ENCODE measurements around the gene HOMER3.

DNA sequence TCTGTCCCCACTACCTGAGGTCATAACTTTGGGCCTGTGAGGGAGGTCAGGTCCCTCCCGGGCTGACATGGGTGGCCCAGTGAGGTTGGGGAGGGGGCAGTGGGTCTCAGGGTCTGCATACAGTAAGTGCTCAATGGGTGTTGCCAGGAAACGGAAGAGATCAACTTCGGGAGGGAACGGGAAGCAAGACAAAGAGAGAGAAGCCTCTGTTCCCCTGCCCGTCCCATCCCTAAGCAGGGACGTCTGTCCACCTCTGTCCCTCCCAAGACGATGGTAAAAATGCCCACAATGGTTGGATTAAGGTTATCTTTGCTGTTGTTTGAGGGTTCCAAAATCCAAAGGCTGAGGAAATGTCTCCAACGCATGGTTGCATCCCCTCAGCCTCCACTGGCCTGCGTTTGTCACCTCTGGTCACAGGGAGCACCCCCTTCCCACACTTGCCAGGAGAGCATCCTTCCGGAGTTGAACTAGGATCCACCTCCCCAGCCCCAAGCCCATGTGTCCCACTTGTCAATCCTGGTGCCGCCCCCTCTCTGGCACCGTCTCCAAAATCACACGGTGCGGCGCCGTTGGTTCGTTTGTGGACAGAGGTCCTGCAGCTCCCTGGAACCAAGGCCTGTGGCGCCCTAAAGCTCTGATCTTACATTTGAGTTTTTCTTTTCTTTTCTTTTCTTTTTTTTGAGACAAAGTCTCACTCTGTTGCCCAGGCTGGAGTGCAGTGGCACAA lies 774 bp upstream of the HOMER3 start:
- TF ChIP-seq POLR2A (IDR thresholded peaks at IDR 0.05), result no peak
- TF ChIP-seq, protein P1, sequence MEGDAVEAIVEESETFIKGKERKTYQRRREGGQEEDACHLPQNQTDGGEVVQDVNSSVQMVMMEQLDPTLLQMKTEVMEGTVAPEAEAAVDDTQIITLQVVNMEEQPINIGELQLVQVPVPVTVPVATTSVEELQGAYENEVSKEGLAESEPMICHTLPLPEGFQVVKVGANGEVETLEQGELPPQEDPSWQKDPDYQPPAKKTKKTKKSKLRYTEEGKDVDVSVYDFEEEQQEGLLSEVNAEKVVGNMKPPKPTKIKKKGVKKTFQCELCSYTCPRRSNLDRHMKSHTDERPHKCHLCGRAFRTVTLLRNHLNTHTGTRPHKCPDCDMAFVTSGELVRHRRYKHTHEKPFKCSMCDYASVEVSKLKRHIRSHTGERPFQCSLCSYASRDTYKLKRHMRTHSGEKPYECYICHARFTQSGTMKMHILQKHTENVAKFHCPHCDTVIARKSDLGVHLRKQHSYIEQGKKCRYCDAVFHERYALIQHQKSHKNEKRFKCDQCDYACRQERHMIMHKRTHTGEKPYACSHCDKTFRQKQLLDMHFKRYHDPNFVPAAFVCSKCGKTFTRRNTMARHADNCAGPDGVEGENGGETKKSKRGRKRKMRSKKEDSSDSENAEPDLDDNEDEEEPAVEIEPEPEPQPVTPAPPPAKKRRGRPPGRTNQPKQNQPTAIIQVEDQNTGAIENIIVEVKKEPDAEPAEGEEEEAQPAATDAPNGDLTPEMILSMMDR (IDR thresholded peaks at IDR 0.05), result no peak
